Osteoblast (primary cell): Measurements from ENCODE around the gene BMPR1B. TPM values are rescaled to one million over a fixed set of nuclear protein-coding genes. Genes with fewer than 3 reads are reported as not detected.
"Not testable (repeated sequence)": the region's sequence is repeated elsewhere in the genome, so short reads cannot be mapped to it uniquely, and the experiment has no call there.

Source experiments
- DNase-seq: peaks from one replicate; pipeline ENCODE4 v3.0.0; 2011; ENCODE audit warnings: low spot score, mixed read lengths; ENCODE audit not compliant: insufficient read length; ENCODE audit errors: missing footprints
- H2AFZ ChIP-seq: 2 replicates; pipeline ENCODE4 v1.6.0; 2011; ENCODE audit warnings: mild to moderate bottlenecking, low read length
- H3K27ac ChIP-seq: 2 replicates; pipeline ENCODE4 v1.5.1; 2011; ENCODE audit warnings: mild to moderate bottlenecking, low read depth, low read length, moderate library complexity
- H3K27me3 ChIP-seq: 2 replicates; pipeline ENCODE4 v1.6.0; 2012; ENCODE audit warnings: mild to moderate bottlenecking, control low read depth, inconsistent platforms, low read length, moderate library complexity; ENCODE audit not compliant: insufficient read depth
- H3K36me3 ChIP-seq: 2 replicates; pipeline ENCODE4 v1.5.1; 2011; ENCODE audit warnings: mild to moderate bottlenecking, low read length, control low read depth, moderate library complexity; ENCODE audit not compliant: insufficient read depth
- H3K4me1 ChIP-seq: 2 replicates; pipeline ENCODE4 v1.5.1; 2011; ENCODE audit warnings: mild to moderate bottlenecking, low read length, control low read depth, moderate library complexity; ENCODE audit not compliant: insufficient read depth
- H3K4me2 ChIP-seq: 2 replicates; pipeline ENCODE4 v1.6.0; 2011; ENCODE audit warnings: mild to moderate bottlenecking, low read length; ENCODE audit not compliant: insufficient read depth
- H3K4me3 ChIP-seq: fragments of 200-600 bp; sonication (generic); 3 replicates; pipeline ENCODE4 v1.5.1; 2012; ENCODE audit warnings: mild to moderate bottlenecking, low read length, inconsistent platforms; ENCODE audit not compliant: insufficient read depth
- H3K79me2 ChIP-seq: 2 replicates; pipeline ENCODE4 v1.6.0; 2012; ENCODE audit warnings: mild to moderate bottlenecking, low read length, control low read depth, inconsistent platforms; ENCODE audit not compliant: insufficient read depth
- H3K9me3 ChIP-seq: 2 replicates; pipeline ENCODE4 v1.5.1; 2011; ENCODE audit warnings: low read depth, low read length, control low read depth
- H4K20me1 ChIP-seq: 2 replicates; pipeline ENCODE4 v1.6.0; 2012; ENCODE audit warnings: mild to moderate bottlenecking, low read length, control low read depth; ENCODE audit not compliant: insufficient read depth
- total RNA-seq: library from RNA; depleted of rRNA; stranded (reverse); fragments of >200 nt; gene quantifications from 2 replicates; pipeline ENCODE4 v1.2.3, GENCODE V29; 2012
- TF ChIP-seq, protein P1 (sequence below): IDR thresholded peaks from 2 replicates; pipeline ENCODE4 v1.5.1; 2011; ENCODE audit warnings: mild to moderate bottlenecking, low read depth, low read length, moderate library complexity; ENCODE audit errors: extremely low read depth

Gene BMPR1B
- total RNA-seq, 1 donor, result 2.5 TPM

DNA sequence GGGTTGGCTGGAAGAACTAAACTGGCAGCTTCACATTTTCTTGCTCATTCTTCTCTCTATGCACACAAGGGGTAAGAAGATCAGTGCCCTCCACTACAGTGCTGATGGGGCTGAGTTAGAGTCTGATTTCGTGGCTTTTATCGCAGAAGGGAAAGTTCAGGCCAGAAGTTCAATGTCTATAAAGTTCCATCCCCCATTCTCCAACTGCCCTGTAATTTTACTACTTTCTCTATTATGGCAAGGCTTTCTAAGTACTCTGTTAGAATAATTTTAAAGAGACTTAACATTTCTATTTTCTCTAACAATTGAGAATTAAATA lies 293.9 kb downstream of the BMPR1B start:
- H3K27me3 ChIP-seq, result no peaks in the 10 kb centered on the region
- no peaks in the 10 kb centered on the region for H4K20me1 ChIP-seq
- no peaks in the 10 kb centered on the region for H3K36me3 ChIP-seq
- H3K27ac ChIP-seq, result no peak overlapping the region
- DNase-seq, result no peak
- TF ChIP-seq, protein P1, sequence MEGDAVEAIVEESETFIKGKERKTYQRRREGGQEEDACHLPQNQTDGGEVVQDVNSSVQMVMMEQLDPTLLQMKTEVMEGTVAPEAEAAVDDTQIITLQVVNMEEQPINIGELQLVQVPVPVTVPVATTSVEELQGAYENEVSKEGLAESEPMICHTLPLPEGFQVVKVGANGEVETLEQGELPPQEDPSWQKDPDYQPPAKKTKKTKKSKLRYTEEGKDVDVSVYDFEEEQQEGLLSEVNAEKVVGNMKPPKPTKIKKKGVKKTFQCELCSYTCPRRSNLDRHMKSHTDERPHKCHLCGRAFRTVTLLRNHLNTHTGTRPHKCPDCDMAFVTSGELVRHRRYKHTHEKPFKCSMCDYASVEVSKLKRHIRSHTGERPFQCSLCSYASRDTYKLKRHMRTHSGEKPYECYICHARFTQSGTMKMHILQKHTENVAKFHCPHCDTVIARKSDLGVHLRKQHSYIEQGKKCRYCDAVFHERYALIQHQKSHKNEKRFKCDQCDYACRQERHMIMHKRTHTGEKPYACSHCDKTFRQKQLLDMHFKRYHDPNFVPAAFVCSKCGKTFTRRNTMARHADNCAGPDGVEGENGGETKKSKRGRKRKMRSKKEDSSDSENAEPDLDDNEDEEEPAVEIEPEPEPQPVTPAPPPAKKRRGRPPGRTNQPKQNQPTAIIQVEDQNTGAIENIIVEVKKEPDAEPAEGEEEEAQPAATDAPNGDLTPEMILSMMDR, result no peak
- no peak overlapping the region for H3K4me2 ChIP-seq
- no peaks in the 10 kb centered on the region for H3K9me3 ChIP-seq
- H2AFZ ChIP-seq, result no peak overlapping the region
- H3K4me3 ChIP-seq, result no peak overlapping the region
- H3K4me1 ChIP-seq, result no peaks in the 10 kb centered on the region
- H3K79me2 ChIP-seq, result no peaks in the 10 kb centered on the region

DNA sequence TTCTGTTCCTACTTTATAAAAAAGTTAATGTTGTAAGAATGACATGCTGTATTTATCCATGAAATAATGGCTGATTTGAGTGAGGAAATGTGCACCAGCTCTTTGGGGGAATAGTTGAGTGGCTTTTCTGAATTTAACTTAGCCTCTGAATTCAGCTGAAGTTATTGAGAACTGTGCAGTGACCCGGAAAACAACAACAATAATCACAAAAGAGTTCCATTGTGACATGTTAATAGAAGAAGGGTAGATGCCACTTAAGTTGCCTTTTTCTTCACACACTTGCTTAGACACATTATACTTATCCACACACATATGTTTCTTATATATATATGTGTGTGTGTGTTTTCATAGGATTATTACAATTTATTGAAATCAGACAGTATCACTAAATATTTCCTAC lies 301.2 kb downstream of the BMPR1B start:
- H3K36me3 ChIP-seq, result no peaks in the 10 kb centered on the region
- no peak for DNase-seq
- no peaks in the 10 kb centered on the region for H3K4me1 ChIP-seq
- no peak overlapping the region for H3K4me2 ChIP-seq
- no peaks in the 10 kb centered on the region for H3K9me3 ChIP-seq
- no peak overlapping the region for H2AFZ ChIP-seq
- no peak overlapping the region for H3K27ac ChIP-seq
- H3K79me2 ChIP-seq, result no peaks in the 10 kb centered on the region
- H3K4me3 ChIP-seq, result no peak overlapping the region
- no peaks in the 10 kb centered on the region for H4K20me1 ChIP-seq
- TF ChIP-seq, protein P1, result no peak
- no peaks in the 10 kb centered on the region for H3K27me3 ChIP-seq

DNA sequence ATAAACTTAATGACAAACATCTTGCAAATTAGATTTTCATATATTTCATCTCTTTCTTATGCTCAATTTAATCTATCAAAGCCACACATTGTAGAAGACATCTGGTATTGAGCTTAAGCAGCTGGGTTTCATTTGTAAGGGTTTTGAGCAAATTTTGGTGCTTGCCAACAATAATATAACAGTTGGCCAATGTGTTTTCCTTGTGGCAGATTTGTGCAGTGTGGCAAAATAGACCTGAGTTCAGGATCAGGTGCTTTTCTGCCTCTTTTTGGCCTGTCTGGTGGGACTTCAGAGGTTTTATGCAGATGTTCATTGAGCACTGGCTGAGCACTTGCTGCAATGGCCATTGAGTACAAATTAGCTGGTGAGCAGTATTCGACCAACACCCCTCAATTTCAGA lies 301.9 kb downstream of the BMPR1B start:
- H3K36me3 ChIP-seq, result no peaks in the 10 kb centered on the region
- H4K20me1 ChIP-seq, result no peaks in the 10 kb centered on the region
- TF ChIP-seq, protein P1, result no peak
- no peak for DNase-seq
- no peaks in the 10 kb centered on the region for H3K9me3 ChIP-seq
- no peak overlapping the region for H3K4me2 ChIP-seq
- H3K27ac ChIP-seq, result no peak overlapping the region
- H3K4me3 ChIP-seq, result no peak overlapping the region
- H2AFZ ChIP-seq, result no peak overlapping the region
- H3K79me2 ChIP-seq, result no peaks in the 10 kb centered on the region
- H3K27me3 ChIP-seq, result no peaks in the 10 kb centered on the region
- H3K4me1 ChIP-seq, result no peaks in the 10 kb centered on the region

DNA sequence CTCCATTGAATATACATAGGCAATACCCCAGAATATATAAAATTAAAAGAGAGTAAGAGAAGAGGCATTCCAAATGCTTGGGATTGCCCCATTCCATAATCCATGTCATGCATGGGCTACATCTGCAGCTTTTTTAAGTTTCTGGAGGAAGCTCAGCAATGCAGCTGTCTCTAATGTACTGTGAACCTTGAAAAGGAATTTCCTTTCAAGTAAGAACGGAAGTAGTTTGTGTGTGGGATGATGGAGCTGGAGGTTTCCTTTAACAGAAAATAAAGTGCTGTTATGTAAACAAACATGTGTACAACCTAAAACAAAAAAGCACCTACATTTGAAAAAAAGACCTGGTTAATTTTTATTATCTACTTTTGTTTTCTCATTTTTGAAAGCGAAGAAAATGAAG lies 303.5 kb downstream of the BMPR1B start:
- H3K4me2 ChIP-seq, result no peak overlapping the region
- no peaks in the 10 kb centered on the region for H3K79me2 ChIP-seq
- H3K27me3 ChIP-seq, result no peaks in the 10 kb centered on the region
- no peak overlapping the region for H3K4me3 ChIP-seq
- H3K36me3 ChIP-seq, result no peaks in the 10 kb centered on the region
- DNase-seq, result no peak
- TF ChIP-seq, protein P1, result no peak
- H3K4me1 ChIP-seq, result no peaks in the 10 kb centered on the region
- no peak overlapping the region for H3K27ac ChIP-seq
- no peaks in the 10 kb centered on the region for H3K9me3 ChIP-seq
- no peak overlapping the region for H2AFZ ChIP-seq
- no peaks in the 10 kb centered on the region for H4K20me1 ChIP-seq

DNA sequence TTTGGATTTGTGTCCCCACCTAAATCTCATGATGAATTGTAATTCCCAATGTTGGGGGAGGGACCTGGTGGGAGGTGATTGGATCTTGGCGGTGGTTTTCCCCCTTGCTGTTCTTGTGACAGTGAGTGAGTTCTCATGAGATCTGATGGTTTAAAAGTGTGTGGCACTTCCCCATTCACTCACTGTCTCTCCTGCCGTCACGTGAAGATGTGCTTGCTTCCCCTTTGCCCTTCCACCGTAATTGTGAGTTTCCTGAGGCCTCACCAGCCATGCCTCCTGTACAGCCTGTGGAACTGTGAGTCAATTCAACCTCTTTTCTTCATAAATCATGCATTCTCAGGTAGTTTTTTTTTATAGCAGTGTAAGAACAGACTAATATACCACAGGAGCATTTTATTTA lies 304.0 kb downstream of the BMPR1B start:
- not testable (repeated sequence) for H3K4me2 ChIP-seq, DNase-seq, H3K9me3 ChIP-seq, H3K4me1 ChIP-seq, H2AFZ ChIP-seq, H3K27ac ChIP-seq, H3K36me3 ChIP-seq, H4K20me1 ChIP-seq, H3K4me3 ChIP-seq, H3K79me2 ChIP-seq, H3K27me3 ChIP-seq
